Nephron (organoid): ENCODE measurements around the gene BCAR3.
A peak's percentile ranks its signal among the peaks of the same experiment; 100 is the strongest.

Experiments used
- H3K27ac Mint-ChIP-seq, 3 experiments: 2 replicates each; pipeline ENCODE4 v1.8.0; 2020; ENCODE audit warnings: mixed read lengths in 3 of 3, mild to moderate bottlenecking in 2 of 3, moderate library complexity in 1 of 3
- H3K27me3 Mint-ChIP-seq: 2 replicates; pipeline ENCODE4 v1.8.0; 2021; ENCODE audit warnings: low read depth, mild to moderate bottlenecking, moderate library complexity, mixed read lengths
- H3K36me3 Mint-ChIP-seq: 2 replicates; pipeline ENCODE4 v1.8.0; 2020; ENCODE audit warnings: low read depth, mixed read lengths
- H3K4me1 Mint-ChIP-seq: 2 replicates; pipeline ENCODE4 v1.8.0; 2020; ENCODE audit warnings: mixed read lengths
- H3K4me3 Mint-ChIP-seq, 3 experiments: 2 replicates each; pipeline ENCODE4 v1.8.0; 2020; ENCODE audit warnings: mild to moderate bottlenecking in 3 of 3, mixed read lengths in 3 of 3, moderate library complexity in 2 of 3
- H3K9me3 Mint-ChIP-seq: 2 replicates; pipeline ENCODE4 v1.8.0; 2020; ENCODE audit warnings: mixed read lengths
- TF ChIP-seq, protein P1 (sequence below), 3 experiments: fragments of 200-600 bp; sonication (generic); IDR thresholded peaks; one replicate each; pipeline ENCODE4 v1.5.0; 2021; ENCODE audit warnings: antibody characterized with exemption in 3 of 3; ENCODE audit not compliant: unreplicated experiment in 3 of 3

BCAR3 gene

DNA sequence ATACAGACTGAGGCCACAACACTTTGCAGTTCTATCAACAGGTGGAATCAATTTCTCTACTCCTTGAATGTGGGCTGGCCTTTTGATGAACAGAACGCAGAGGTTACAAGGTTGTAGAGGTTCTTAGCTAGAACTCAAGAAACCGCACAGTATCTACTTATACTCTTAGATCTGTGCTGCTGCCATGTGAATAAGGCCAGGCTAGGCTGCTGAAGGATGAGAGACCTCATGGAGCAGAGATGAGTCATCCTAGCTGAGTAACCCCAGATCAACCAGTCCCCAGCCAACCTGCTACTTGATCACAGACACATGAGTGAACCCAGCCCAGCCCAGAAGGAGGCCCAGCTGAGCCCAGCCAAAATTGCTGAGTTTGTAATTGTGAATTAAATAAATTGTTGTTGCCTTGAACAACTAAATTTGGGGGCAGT lies 35.3 kb upstream of the BCAR3 start:
- no peaks in the 10 kb centered on the region for H3K36me3 Mint-ChIP-seq
- H3K27me3 Mint-ChIP-seq = peaks cover 5% of the 10 kb centered on the region
- no peaks in the 10 kb centered on the region for H3K4me1 Mint-ChIP-seq
- TF ChIP-seq, protein P1, sequence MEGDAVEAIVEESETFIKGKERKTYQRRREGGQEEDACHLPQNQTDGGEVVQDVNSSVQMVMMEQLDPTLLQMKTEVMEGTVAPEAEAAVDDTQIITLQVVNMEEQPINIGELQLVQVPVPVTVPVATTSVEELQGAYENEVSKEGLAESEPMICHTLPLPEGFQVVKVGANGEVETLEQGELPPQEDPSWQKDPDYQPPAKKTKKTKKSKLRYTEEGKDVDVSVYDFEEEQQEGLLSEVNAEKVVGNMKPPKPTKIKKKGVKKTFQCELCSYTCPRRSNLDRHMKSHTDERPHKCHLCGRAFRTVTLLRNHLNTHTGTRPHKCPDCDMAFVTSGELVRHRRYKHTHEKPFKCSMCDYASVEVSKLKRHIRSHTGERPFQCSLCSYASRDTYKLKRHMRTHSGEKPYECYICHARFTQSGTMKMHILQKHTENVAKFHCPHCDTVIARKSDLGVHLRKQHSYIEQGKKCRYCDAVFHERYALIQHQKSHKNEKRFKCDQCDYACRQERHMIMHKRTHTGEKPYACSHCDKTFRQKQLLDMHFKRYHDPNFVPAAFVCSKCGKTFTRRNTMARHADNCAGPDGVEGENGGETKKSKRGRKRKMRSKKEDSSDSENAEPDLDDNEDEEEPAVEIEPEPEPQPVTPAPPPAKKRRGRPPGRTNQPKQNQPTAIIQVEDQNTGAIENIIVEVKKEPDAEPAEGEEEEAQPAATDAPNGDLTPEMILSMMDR (IDR thresholded peaks at IDR 0.05; ENCODE audit: unreplicated experiment in 3 of 3) = no peak
- H3K9me3 Mint-ChIP-seq = no peaks in the 10 kb centered on the region
- no peak overlapping the region for H3K4me3 Mint-ChIP-seq
- H3K27ac Mint-ChIP-seq = no peak overlapping the region

DNA sequence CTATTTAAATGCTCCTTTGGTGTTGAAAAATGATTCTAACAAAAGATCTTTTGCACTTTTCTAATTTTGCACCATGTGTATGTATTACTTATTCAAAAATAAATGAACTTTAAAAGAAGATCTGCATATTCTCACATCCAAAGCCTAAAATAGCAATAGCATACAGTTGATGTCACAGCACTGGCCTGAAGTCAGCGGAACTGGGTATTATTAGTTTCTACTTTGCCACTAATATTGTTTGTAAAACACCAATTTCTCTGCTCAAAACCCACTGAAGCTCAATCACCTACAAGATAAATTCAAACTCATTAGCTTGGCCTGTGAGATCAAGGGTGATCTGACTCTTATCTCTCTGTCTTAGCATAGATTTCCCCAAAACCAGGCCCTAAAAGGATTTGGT lies 34.5 kb upstream of the BCAR3 start:
- H3K36me3 Mint-ChIP-seq = no peaks in the 10 kb centered on the region
- TF ChIP-seq, protein P1 (IDR thresholded peaks at IDR 0.05; ENCODE audit: unreplicated experiment in 3 of 3) = no peak
- H3K27ac Mint-ChIP-seq = no peak overlapping the region
- no peak overlapping the region for H3K4me3 Mint-ChIP-seq
- H3K27me3 Mint-ChIP-seq = peaks cover 5% of the 10 kb centered on the region
- no peaks in the 10 kb centered on the region for H3K9me3 Mint-ChIP-seq
- no peaks in the 10 kb centered on the region for H3K4me1 Mint-ChIP-seq

DNA sequence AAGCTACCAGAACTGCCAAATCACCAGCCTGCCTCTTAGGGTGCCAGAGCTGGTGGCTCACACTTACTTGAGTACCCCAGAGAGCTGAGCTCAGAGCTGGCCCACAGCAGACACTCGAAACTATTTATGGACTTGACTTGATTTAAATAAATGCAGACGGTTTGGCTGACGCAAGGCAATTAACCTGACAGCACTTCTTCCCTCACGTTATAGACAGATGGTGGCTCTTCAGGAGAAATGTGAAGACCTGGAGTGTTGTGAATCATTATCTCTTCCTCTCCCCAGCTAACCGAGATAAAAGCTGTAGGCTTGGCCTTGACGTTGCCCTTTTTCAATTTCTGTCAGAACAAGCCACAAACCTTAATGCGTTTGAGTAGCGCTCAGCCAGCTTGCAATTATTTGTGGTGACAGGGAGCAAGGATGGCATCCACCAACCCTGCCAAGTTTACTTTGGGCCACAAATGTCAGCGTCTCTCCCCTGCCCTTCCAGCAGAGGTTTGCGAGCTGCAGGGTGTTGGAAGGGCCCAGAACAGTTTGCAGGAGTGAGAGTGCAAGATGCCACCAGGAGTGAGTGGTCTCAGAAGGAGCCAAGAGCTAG lies 34.0 kb upstream of the BCAR3 start:
- H3K9me3 Mint-ChIP-seq = no peaks in the 10 kb centered on the region
- TF ChIP-seq, protein P1 (IDR thresholded peaks at IDR 0.05; ENCODE audit: unreplicated experiment in 3 of 3) = no peak
- H3K27me3 Mint-ChIP-seq = peaks cover 5% of the 10 kb centered on the region
- H3K4me1 Mint-ChIP-seq = peaks cover 2% of the 10 kb centered on the region
- H3K27ac Mint-ChIP-seq = peak overlapping the region in 1 of 3 experiments; percentile 40
- H3K36me3 Mint-ChIP-seq = no peaks in the 10 kb centered on the region
- no peak overlapping the region for H3K4me3 Mint-ChIP-seq

DNA sequence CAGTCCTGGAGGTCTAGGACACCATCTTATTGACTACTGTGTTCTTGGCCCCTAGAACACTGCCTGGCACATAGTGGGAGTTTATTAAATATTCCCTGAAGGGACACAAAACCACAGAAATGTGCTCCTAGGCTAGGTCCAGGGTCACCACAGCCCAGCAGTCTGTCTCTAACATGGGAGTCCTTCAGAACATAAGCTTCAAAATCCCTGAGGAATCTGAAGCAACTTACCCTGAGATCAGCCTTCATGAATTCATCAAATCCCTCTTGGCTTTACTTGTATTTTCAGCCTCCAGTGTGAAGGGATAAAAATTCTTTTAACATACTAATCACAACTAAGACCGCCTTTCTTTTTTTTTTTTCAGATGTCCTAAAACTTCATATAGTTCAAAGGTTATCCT lies 32.7 kb upstream of the BCAR3 start:
- H3K9me3 Mint-ChIP-seq = no peaks in the 10 kb centered on the region
- peaks cover 14% of the 10 kb centered on the region for H3K4me1 Mint-ChIP-seq
- H3K27me3 Mint-ChIP-seq = no peaks in the 10 kb centered on the region
- no peak overlapping the region for H3K4me3 Mint-ChIP-seq
- no peaks in the 10 kb centered on the region for H3K36me3 Mint-ChIP-seq
- TF ChIP-seq, protein P1 (IDR thresholded peaks at IDR 0.05; ENCODE audit: unreplicated experiment in 3 of 3) = no peak
- H3K27ac Mint-ChIP-seq = peak overlapping the region in 1 of 3 experiments; percentile 42

DNA sequence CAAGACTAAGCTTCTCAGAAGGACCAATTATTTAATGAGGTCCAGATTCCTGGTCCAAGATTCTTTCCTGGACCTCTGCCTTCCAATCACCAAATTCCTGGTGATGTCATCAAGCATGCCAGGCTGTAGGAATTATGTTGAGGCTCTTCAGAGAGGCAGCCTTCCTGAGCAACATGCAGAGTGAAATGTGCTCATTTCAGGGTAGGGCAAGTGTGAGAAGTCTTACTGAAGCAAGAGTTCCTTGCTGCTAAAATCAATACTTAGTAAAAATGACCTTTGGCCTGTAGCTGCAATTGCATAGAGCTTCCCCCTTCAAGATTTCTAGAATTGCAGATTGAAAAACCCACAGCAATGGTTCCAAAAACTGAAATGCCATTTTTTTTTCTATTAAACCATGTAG lies 31.7 kb upstream of the BCAR3 start:
- no peak overlapping the region for H3K4me3 Mint-ChIP-seq
- H3K9me3 Mint-ChIP-seq = no peaks in the 10 kb centered on the region
- no peak overlapping the region for H3K27ac Mint-ChIP-seq
- H3K27me3 Mint-ChIP-seq = peaks cover 2% of the 10 kb centered on the region
- peaks cover 24% of the 10 kb centered on the region for H3K4me1 Mint-ChIP-seq
- H3K36me3 Mint-ChIP-seq = no peaks in the 10 kb centered on the region
- TF ChIP-seq, protein P1 (IDR thresholded peaks at IDR 0.05; ENCODE audit: unreplicated experiment in 3 of 3) = no peak

DNA sequence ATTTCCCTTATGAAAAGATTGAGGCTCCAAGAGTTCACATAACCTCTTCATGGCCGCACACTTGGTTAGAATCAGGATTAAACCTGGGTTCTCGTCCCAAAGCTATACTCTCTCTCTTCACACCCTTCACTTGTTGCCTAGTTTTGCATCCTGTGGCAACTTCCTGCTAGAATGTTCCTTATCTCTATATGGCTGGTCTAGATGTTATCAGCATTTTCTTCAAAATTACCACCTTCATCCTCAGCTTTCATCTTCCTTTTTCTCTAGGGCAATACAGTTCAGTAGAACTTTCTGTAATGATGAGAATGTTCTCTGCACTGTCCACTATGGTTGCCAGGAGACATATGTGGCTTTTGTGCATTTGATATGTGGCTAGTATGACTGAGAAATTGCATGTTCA lies 31.1 kb upstream of the BCAR3 start:
- Mint-ChIP-seq H3K27ac (no peak overlapping the region), H3K4me1 (peaks cover 25% of the 10 kb centered on the region), H3K36me3 (no peaks in the 10 kb centered on the region), H3K9me3 (no peaks in the 10 kb centered on the region), H3K27me3 (peaks cover 6% of the 10 kb centered on the region), H3K4me3 (no peak overlapping the region)
- TF ChIP-seq, protein P1 (IDR thresholded peaks at IDR 0.05; ENCODE audit: unreplicated experiment in 3 of 3) = no peak
